Measurements from ENCODE around the gene MYO1D. TPM values are rescaled to one million over a fixed set of nuclear protein-coding genes. Genes with fewer than 3 reads are reported as not detected.

MYO1D gene
- total RNA-seq, 1 experiment from 2014 or later, result 29.9 TPM

- TF ChIP-seq ATF6 (CRISPR knock-in tag; IDR thresholded peaks at IDR 0.05) (no peak), NFE2L1 (CRISPR knock-in tag; IDR thresholded peaks at IDR 0.05) (no peak), RORB (CRISPR knock-in tag; IDR thresholded peaks at IDR 0.05) (no peak), E2F4 (CRISPR knock-in tag; IDR thresholded peaks at IDR 0.05; ENCODE audit: borderline replicate concordance, low read depth) (no peak), KAT7 (CRISPR knock-in tag; IDR thresholded peaks at IDR 0.05; ENCODE audit: borderline replicate concordance) (no peak), ZNF317 (CRISPR knock-in tag; IDR thresholded peaks at IDR 0.05; ENCODE audit: borderline replicate concordance, low read depth) (no peak)
Observed at GRCh38 chr17:32615326-32615725, 261.6 kb downstream of the MYO1D start (continued).

- Mint-ChIP-seq H3K4me3 (no peak overlapping the region), H3K27ac (no peak overlapping the region), H3K9me3 (peaks cover 8% of the 10 kb centered on the region; the same call in 1 of the 2 replicates), H3K27me3 (ENCODE audit: low read depth) (no peaks in the 10 kb centered on the region; the same call in 1 of the 2 replicates), H3K4me1 (peaks cover 5% of the 10 kb centered on the region; the same call in 1 of the 2 replicates), H3K36me3 (no peaks in the 10 kb centered on the region)
- no peak for TF ChIP-seq ZNF671 (CRISPR knock-in tag; IDR thresholded peaks at IDR 0.05)
- TF ChIP-seq SMAD3 (CRISPR knock-in tag; IDR thresholded peaks at IDR 0.05; ENCODE audit: borderline replicate concordance), result no peak
- TF ChIP-seq KAT7 (CRISPR knock-in tag; IDR thresholded peaks at IDR 0.05; ENCODE audit: borderline replicate concordance), result no peak
- no peak for TF ChIP-seq TEAD4 (CRISPR knock-in tag; IDR thresholded peaks at IDR 0.05)
- no peak for TF ChIP-seq NR1H2 (CRISPR knock-in tag; IDR thresholded peaks at IDR 0.05)
- TF ChIP-seq ZNF219 (CRISPR knock-in tag; IDR thresholded peaks at IDR 0.05; ENCODE audit: borderline replicate concordance), result no peak
- TF ChIP-seq ZNF416 (CRISPR knock-in tag; IDR thresholded peaks at IDR 0.05), result no peak
- no peak for TF ChIP-seq ZBTB21 (CRISPR knock-in tag; IDR thresholded peaks at IDR 0.05; ENCODE audit: borderline replicate concordance)
- TF ChIP-seq ZNF532 (CRISPR knock-in tag; IDR thresholded peaks at IDR 0.05; ENCODE audit: borderline replicate concordance), result no peak
- no peak for TF ChIP-seq ERG (CRISPR knock-in tag; IDR thresholded peaks at IDR 0.05)
- TF ChIP-seq JUN (CRISPR knock-in tag; IDR thresholded peaks at IDR 0.05), result no peak
- TF ChIP-seq GRHL2 (CRISPR knock-in tag; IDR thresholded peaks at IDR 0.05; ENCODE audit: insufficient replicate concordance, severe bottlenecking), result no peak
- TF ChIP-seq ARID4B (CRISPR knock-in tag; IDR thresholded peaks at IDR 0.05; ENCODE audit: borderline replicate concordance), result no peak
- TF ChIP-seq ETV6 (CRISPR knock-in tag; IDR thresholded peaks at IDR 0.05), result no peak
- no peak for TF ChIP-seq ZSCAN18 (CRISPR knock-in tag; IDR thresholded peaks at IDR 0.05)
- TF ChIP-seq USF1 (CRISPR knock-in tag; IDR thresholded peaks at IDR 0.05), result no peak
- DNase-seq (ENCODE audit: low spot score) (no peak), ATAC-seq (no peak)
- ChIA-PET POLR2A (no interaction called here), CTCF (no interaction called here)
Observed at GRCh38 chr17:32610943-32611342, 266.0 kb downstream of the MYO1D start.
